ENCODE measurements around the gene RRP1.
A peak's percentile ranks its signal among the peaks of the same experiment; 100 is the strongest.

The RRP1 gene

DNA sequence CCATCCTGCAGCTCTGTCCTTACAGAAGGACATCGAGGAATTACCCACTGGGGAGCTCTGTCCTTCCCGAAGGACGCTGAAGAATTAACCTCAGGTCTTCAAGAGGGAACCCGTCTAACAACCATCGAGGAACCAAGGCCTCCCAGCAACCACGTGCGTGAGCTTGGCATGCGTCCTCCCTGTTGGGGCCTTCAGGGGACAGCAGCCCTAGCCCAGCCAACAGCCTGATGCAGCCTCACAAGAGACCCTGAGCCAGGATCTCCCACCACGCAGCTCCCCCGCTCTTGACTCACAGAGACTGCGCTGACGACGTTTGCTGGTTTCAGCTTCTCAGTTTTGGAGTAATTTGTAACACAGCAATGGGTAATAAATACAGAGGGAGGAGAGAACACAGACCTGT, 56.0 kb downstream of the RRP1 start:
- peaks cover 9% of the 10 kb centered on the region for H3K4me1 Mint-ChIP-seq

DNA sequence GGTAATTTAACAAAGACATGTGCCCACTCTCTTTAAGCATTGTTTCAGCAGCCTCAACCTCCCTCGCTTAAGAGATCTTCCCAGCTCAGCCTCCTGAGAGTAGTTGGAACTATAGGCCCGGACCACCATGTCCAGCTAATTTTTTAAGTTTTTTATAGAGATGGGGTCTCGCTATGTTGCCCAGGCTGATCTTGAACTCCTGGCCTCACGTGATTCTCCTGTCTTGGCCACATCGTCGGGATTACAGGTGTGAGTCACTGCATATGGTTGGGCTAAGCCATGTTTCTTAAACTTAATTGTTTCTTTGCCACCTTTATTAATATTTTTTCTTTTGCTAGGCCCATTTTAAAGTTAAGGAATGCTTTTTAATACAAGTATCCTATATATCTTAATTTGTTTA, 57.1 kb downstream of the RRP1 start:
- Mint-ChIP-seq H3K36me3 (no peaks in the 10 kb centered on the region), H3K27ac (no peak overlapping the region), H3K9me3 (peaks cover 8% of the 10 kb centered on the region), H3K27me3 (no peaks in the 10 kb centered on the region), H3K4me1 (peaks cover 9% of the 10 kb centered on the region), H3K4me3 (no peak overlapping the region)
- no peak for ATAC-seq

More for the DNA sequence above, 56.0 kb downstream of the RRP1 start:
- Mint-ChIP-seq H3K4me3 (no peak overlapping the region), H3K27me3 (no peaks in the 10 kb centered on the region), H3K36me3 (no peaks in the 10 kb centered on the region), H3K9me3 (no peaks in the 10 kb centered on the region), H3K27ac (no peak overlapping the region)
- ATAC-seq: no peak

DNA sequence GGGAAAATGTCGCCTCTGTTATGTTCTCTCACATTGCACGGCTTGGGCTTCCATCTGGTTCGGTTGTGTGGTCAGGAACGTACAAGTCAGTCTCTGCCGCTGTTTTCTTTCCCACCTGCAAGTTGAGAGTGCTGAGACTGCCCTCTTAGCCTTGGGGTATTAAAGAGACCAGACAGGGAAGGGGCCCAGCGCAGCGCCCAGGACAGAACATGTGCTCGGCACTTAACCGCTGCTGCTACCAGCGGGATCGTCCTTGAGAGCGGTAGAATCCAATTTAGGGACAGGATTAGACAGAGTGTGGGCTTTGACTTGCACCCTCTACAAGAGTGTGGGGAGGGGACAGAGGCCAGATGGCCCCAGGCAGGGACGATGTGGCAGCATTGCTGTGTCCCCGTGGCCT, 57.9 kb downstream of the RRP1 start:
- no peak for ATAC-seq
- Mint-ChIP-seq H3K4me1 (peaks cover 7% of the 10 kb centered on the region), H3K36me3 (no peaks in the 10 kb centered on the region), H3K27me3 (no peaks in the 10 kb centered on the region), H3K27ac (no peak overlapping the region), H3K4me3 (no peak overlapping the region), H3K9me3 (peaks cover 8% of the 10 kb centered on the region)

DNA sequence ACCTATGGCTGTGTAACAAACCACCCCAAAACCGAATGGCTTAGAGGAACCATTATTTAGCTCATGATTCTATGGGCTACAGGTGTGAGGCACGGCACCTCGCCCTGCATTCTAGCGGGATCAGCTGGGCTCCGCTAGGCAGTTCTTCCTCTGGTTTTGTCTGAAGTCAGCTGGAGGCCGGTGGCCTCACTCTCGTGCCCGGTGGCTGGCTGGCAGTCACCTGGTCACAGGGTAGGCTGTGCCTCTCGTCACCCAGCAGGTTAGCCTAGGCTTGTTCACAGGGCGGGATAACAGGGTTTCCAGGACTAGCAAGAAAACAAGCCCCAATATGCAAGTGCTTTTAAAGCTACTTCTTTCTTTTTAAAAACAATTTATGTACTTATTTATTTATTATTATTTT, 59.4 kb downstream of the RRP1 start:
- no peak overlapping the region for H3K4me3 Mint-ChIP-seq
- H3K27ac Mint-ChIP-seq: no peak overlapping the region
- H3K9me3 Mint-ChIP-seq: peaks cover 8% of the 10 kb centered on the region
- no peaks in the 10 kb centered on the region for H3K36me3 Mint-ChIP-seq
- ATAC-seq: no peak
- no peaks in the 10 kb centered on the region for H3K4me1 Mint-ChIP-seq
- H3K27me3 Mint-ChIP-seq: no peaks in the 10 kb centered on the region

DNA sequence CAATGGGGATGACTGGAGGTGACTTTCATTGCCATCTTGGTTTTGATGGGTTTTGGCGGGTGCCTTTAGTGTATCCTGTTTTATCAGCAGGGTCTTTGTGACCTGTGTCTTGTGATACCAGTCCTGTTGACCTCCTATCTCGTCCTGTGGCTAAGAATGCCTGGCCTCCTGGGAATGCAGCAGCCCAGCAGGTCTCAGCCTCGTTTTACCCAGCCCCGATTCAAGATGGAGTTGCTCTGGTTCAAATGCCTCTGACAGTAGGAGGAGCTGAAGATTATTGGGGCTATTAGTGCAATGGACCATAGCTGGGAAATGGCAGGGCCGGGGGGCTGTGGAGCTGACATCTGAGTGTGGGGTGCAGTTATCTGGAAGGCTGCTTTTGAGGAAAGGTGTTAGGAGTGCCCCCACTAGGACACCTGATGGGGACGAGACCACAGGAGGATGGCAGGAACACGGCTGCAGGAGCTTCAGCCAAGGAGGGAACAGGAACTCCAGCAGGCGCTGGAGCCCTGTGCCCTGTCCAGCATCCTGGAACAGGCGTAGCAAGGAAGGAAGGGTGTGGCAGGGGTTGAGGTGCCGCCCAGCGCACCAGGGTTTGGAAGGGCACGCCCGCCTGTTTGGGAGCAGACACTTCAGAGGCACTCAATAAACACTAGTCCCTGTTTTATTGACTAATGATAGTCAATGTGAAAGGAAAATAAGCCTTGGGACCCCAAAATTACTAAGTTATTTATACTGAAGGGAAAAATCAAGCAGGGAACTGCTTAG, 60.3 kb downstream of the RRP1 start:
- Mint-ChIP-seq H3K4me1 (peaks cover 6% of the 10 kb centered on the region), H3K4me3 (no peak overlapping the region), H3K36me3 (no peaks in the 10 kb centered on the region), H3K27ac (no peak overlapping the region), H3K27me3 (no peaks in the 10 kb centered on the region), H3K9me3 (peaks cover 8% of the 10 kb centered on the region)
- ATAC-seq: no peak

DNA sequence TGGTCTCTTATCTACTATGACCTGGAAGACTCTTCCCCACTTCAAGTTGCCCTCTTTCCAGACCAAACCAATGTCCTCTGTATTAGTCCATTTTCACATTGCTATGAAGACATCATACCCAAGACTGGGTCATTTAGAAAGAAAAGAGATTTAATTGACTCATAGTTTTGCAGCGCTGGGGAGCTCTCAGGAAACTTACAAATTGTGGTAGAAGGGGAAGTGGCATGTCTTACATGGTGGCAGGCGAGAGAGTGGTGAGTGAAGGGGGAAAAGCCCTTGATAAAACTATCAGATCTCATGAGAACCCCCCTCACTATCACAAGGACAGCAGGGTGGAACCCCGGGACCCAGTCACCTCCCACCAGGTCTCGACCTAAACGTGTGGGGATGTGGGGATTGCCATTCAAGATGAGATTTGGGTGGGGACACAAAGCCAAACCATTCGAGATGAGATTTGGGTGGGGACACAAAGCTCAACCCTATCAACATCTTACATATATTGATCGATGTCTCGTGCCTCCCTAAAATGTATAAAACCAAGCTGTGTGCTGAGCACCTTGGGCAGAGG, 61.4 kb downstream of the RRP1 start:
- Mint-ChIP-seq H3K4me1 (peaks cover 17% of the 10 kb centered on the region), H3K36me3 (no peaks in the 10 kb centered on the region)

DNA sequence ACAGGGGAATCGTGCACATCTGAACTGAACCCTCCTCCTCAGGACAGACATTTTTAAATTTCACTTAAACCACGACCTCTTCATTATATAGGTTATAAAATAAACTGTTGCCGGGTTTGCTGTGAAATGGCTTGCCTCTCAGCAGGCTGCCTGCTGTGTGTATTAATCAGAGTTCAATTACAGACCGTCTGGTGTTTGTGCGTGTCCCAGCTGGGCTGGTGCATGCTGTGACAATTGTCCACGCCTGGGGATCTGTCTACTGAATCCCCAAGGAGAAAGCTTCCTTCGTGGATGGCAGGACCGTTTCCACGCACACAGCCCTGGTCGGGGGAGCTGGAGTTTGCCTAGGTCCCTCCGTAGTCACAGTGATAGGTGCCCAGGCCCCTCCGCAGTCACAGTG, 62.2 kb downstream of the RRP1 start:
- Mint-ChIP-seq H3K36me3 (no peaks in the 10 kb centered on the region), H3K9me3 (peaks cover 8% of the 10 kb centered on the region), H3K27me3 (no peaks in the 10 kb centered on the region), H3K4me1 (peaks cover 22% of the 10 kb centered on the region), H3K4me3 (no peak overlapping the region), H3K27ac (no peak overlapping the region)
- ATAC-seq: no peak

More for the DNA sequence above, 61.4 kb downstream of the RRP1 start:
- no peak overlapping the region for H3K4me3 Mint-ChIP-seq
- peaks cover 8% of the 10 kb centered on the region for H3K9me3 Mint-ChIP-seq
- ATAC-seq: no peak
- no peak overlapping the region for H3K27ac Mint-ChIP-seq
- no peaks in the 10 kb centered on the region for H3K27me3 Mint-ChIP-seq

DNA sequence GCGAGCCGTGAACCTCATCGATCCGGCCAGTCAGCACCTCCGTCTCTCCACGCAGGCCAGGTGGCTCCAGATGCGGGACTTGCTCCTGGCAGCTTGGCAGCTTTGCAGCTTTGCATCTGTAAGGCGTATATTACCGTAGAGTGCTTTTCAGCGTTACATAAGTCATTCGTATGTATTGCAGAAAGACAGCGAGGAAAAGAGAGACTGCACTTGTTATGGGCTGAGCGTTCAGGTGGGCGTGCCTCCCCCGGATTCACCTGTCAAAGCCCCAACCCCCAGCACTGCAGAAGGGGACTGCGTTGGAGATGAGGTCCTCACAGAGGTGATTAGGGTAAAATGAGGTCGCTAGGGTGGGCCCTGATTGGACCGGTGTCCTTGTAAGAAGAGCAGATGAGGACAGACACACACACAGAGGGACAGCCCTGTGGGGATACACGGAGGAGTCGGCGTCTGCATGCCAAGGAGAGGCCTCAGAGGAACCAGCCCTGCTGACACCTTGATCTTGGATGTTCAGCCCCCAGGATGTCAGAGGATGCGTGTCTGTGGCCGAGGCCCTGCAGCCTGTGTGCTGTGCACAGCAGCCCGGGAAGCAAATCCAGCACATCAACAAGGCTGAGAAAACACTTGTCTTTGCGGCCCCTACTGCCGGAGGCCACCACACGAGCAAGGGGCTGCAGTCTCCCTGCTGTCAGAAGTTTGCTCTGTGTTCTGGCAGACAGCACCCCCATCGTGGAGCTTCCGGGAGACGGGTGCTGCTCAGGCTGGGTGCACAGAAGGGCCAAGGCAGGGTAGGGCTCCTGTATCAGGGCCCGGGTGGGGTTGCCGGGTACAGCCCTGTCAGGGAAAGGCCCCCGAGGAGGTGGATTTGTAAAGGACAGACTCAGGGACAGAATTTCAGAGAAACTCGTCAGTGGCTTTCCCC, 64.7 kb downstream of the RRP1 start:
- ATAC-seq: peak; percentile 56
- H3K9me3 Mint-ChIP-seq: peaks cover 8% of the 10 kb centered on the region

More for the DNA sequence above, 64.7 kb downstream of the RRP1 start:
- Mint-ChIP-seq H3K4me1 (peaks cover 22% of the 10 kb centered on the region), H3K4me3 (peak overlapping the region; percentile 69), H3K27ac (peak overlapping the region; percentile 93), H3K36me3 (no peaks in the 10 kb centered on the region), H3K27me3 (no peaks in the 10 kb centered on the region)

Data from stimulated activated memory B cell treated with anti-CD40 and anti-IgM and Interleukin-4, amounts not matched to agents 10 μg/mL and 1 μg/mL and 100 μg/mL, for 72 hours (primary cell).